IPS DF 6.9 (cell line): ENCODE results near the gene LASP1.
"Not testable (repeated sequence)": the region's sequence is repeated elsewhere in the genome, so short reads cannot be mapped to it uniquely, and the experiment has no call there.

Source experiments
- DNase-seq: peaks from one replicate; pipeline ENCODE4 v3.0.0-alpha.2; 2013; ENCODE audit warnings: low read depth, low spot score
- H3K27ac ChIP-seq: one replicate; pipeline ENCODE4 v1.5.1; 2013; ENCODE audit warnings: low read length, control low read depth
- H3K27me3 ChIP-seq: 2 replicates; pipeline ENCODE4 v1.6.1; 2013; ENCODE audit warnings: mild to moderate bottlenecking, low read length; ENCODE audit not compliant: control insufficient read depth, insufficient read depth
- H3K36me3 ChIP-seq: 2 replicates; pipeline ENCODE4 v1.6.1; 2013; ENCODE audit warnings: low read length; ENCODE audit not compliant: control insufficient read depth, insufficient read depth
- H3K4me1 ChIP-seq: 2 replicates; pipeline ENCODE4 v1.6.1; 2013; ENCODE audit warnings: low read length; ENCODE audit not compliant: control insufficient read depth, insufficient read depth
- H3K4me3 ChIP-seq: 2 replicates; pipeline ENCODE4 v1.5.1; 2013; ENCODE audit warnings: mild to moderate bottlenecking, low read length
- H3K9me3 ChIP-seq: 2 replicates; pipeline ENCODE4 v1.6.1; 2013; ENCODE audit warnings: low read length, inconsistent platforms; ENCODE audit not compliant: control insufficient read depth, insufficient read depth
- WGBS: extraction: QIAGEN DNeasy Blood & Tissue Kit; methylation state at CpG from one replicate; pipeline ENCODE4 v1.1.7; 2013; ENCODE audit warnings: mixed read lengths, missing lambda C conversion rate; ENCODE audit not compliant: insufficient read length, insufficient coverage; 5-methylcytosine and 5-hydroxymethylcytosine counted together

Gene LASP1

DNA sequence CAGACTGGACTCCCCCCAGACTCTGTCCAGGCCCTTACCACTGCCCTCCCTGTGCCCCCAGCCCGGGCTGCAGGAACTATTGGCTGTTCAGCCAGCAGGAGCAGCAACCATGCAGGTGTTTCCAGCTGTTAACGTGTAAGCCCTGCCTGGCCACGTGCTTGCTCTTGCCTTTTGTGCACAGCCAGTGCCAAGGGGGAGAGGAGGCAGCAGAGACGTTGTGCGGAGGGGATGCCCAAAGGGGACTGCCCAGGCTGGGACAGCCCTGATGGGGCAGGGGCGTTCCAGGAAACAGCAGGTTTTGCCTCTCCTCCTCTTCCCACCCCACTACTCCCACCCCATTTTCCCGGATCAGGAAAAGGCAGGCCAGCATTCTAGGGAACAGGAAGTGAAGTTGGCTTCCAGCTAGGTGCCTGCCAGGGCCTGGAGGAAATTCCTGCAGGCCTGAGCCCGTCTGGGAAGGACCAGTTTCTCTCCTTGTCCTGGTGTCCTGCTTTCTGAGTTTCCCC is 38.9 kb downstream of the LASP1 start:
- Histone ChIP-seq H3K4me3 (no peak overlapping the region), H3K27ac (no peak overlapping the region), H3K27me3 (no peaks in the 10 kb centered on the region), H3K9me3 (no peaks in the 10 kb centered on the region), H3K4me1 (peaks cover 6% of the 10 kb centered on the region; the same call in 1 of the 2 replicates), H3K36me3 (peaks cover 3% of the 10 kb centered on the region; the same call in 1 of the 2 replicates)
- no CpG with 5 or more reads among the region's 8 CpGs for WGBS
- DNase-seq: no peak

DNA sequence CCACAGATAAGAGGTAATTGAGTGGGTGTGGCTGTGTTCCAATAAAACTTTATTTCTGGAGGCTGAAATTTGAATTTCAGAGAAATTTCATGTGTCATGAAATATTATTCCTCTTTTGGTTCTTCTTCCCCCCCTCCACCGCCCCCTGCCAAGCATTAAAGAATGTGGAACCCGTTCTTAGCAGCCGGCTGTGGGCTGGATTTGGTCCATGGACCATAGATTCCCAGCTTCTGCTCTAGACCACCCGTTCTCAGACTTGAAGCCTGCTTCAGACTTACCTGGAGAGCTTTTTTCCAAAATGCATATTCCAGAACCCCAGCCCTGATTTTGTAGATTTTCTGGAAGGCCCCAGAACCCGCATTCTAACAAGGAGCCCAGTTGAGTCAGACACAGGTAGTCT is 40.5 kb downstream of the LASP1 start:
- no peak overlapping the region for H3K27ac ChIP-seq
- peaks cover 6% of the 10 kb centered on the region; the same call in 1 of the 2 replicates for H3K4me1 ChIP-seq
- no peaks in the 10 kb centered on the region for H3K9me3 ChIP-seq
- WGBS: no CpG with 5 or more reads among the region's 5 CpGs
- peaks cover 15% of the 10 kb centered on the region; the same call in 1 of the 2 replicates for H3K36me3 ChIP-seq
- H3K27me3 ChIP-seq: no peaks in the 10 kb centered on the region
- DNase-seq: no peak
- no peak overlapping the region for H3K4me3 ChIP-seq

DNA sequence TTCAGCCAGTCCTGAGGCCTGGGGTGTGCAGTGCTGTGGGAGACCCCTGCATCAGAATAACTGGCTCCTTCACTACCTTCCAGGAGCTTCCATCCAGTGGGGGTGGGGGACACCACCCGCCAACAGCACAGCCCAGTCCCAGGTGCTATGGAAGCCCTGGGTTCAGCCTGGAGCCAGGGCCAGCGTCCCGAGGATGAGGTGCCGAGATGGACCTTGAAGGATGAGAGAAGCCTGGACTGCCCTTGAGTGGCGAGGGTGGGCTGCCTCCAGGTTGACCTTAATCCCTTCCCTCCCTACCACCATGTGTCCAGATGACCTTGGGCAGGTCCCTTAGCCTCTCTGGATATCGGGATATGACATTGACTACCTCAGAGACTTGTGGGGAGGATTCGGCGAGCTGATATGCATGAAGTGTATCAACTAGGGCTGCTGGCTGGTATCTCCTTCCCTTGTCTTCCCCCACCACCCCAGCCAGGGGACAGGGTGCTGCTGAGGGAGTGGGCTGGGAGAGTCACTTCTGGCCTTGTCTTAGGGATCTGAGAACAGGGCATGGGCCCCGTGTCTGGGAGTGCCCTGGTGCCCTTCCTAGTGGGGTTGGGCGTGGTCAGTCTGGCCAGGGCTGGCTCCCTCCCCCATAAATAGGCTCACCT is 41.3 kb downstream of the LASP1 start:
- Histone ChIP-seq H3K36me3 (peaks cover 17% of the 10 kb centered on the region; the same call in 1 of the 2 replicates), H3K27ac (no peak overlapping the region)
- no CpG with 5 or more reads among the region's 10 CpGs for WGBS

DNA sequence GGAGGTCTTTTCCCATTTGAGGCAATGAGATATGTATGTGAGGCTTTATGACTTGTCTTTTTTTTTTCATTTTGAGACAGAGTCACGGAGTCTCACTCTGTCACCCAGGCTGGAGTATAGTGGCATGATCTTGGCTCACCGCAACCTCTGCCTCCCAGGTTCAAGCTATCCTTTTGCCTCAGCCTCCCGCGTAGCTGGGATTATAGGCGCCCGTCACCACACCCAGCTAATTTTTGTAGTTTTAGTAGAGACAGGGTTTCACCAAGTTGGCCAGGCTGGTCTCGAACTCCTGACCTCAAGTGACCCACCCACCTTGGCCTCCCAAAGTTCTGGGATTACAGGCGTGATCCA is 41.8 kb downstream of the LASP1 start:
- no CpG with 5 or more reads among the region's 8 CpGs for WGBS
- not testable (repeated sequence) for H3K27ac ChIP-seq, H3K4me1 ChIP-seq, H3K27me3 ChIP-seq, DNase-seq, H3K9me3 ChIP-seq, H3K4me3 ChIP-seq
- H3K36me3 ChIP-seq: peaks cover 17% of the 10 kb centered on the region; the same call in 1 of the 2 replicates

More for the DNA sequence above, 41.3 kb downstream of the LASP1 start:
- Histone ChIP-seq H3K4me1 (peaks cover 6% of the 10 kb centered on the region; the same call in 1 of the 2 replicates), H3K27me3 (no peaks in the 10 kb centered on the region), H3K4me3 (no peak overlapping the region), H3K9me3 (no peaks in the 10 kb centered on the region)
- no peak for DNase-seq

DNA sequence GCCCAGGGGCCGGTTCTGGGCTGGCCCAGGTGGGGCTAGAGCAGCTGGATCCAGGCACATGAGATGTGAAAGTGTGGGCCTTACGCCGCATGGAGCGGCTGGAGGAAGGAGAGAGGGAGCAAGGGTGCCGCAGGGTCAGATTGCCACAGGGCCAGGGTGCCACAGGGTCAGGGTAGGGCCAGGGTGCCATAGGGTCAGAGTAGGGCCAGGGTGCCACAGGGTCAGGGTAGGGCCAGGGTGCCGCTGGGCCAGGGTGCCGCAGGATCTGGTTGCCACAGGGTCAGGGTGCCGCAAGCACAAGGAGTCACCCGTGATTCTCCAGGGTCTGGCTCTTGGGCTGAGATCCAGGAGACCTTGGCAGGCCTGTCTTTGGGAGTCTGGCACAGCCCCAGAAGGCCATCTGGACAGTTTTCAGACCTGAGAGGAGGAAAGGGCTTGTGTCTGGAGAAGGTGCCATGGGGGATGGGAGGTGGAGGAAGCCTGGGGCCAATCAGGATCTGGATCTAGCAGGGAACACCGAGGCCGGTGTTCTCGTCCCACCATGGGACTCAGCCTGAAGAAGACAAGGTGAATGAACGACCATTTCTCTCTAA is 42.5 kb downstream of the LASP1 start:
- H3K27ac ChIP-seq: no peak overlapping the region
- no CpG with 5 or more reads among the region's 13 CpGs for WGBS
- no peaks in the 10 kb centered on the region for H3K27me3 ChIP-seq
- no peak overlapping the region for H3K4me3 ChIP-seq
- H3K4me1 ChIP-seq: peaks cover 5% of the 10 kb centered on the region; the same call in 1 of the 2 replicates
- DNase-seq: no peak
- peaks cover 17% of the 10 kb centered on the region; the same call in 1 of the 2 replicates for H3K36me3 ChIP-seq
- no peaks in the 10 kb centered on the region for H3K9me3 ChIP-seq

DNA sequence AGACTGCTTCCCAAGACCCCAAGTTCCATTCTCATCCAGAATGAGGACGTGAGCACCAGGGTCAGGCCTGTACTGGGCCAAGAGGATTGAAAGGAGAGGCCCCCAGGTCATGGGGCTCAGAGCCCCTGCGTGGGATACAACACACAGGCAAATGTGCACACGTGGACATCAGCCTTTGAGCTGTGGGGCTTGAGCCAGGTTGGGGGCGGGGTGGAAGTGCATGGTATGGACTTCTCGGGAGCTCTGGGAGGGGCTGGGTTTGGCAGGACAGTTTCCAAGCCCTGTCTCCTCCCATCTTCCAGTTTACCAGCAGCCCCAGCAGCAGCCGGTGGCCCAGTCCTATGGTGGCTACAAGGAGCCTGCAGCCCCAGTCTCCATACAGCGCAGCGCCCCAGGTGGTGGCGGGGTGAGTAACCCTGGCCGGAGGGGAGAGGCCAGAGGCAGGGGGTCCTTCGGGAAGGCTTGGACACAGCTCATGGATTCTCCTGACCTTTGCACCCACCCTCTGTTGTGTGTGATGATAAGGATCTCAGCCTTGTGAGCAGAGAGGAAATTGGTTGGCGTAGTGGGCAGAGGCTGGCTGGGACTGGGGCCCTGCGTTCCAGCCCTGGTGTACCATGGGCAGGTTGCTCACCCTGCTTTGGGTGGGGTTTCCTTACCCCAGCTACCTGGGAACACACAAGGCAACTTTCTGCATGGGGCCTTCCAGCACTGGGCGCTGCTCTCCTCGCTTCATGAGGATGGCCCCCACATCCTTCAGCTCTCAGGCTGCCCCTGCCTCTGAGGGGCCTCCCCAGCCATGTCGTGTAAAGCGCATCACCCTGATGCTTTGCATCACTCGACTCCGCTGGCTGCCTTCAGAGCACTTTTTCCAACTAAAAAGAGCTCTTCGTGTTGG is 45.1 kb downstream of the LASP1 start:
- H3K27me3 ChIP-seq: no peaks in the 10 kb centered on the region
- no peak overlapping the region for H3K27ac ChIP-seq
- H3K4me3 ChIP-seq: no peak overlapping the region
- no peaks in the 10 kb centered on the region for H3K9me3 ChIP-seq
- no CpG with 5 or more reads among the region's 20 CpGs for WGBS
- H3K36me3 ChIP-seq: peaks cover 19% of the 10 kb centered on the region; the same call in 1 of the 2 replicates
- H3K4me1 ChIP-seq: no peaks in the 10 kb centered on the region
- no peak for DNase-seq

DNA sequence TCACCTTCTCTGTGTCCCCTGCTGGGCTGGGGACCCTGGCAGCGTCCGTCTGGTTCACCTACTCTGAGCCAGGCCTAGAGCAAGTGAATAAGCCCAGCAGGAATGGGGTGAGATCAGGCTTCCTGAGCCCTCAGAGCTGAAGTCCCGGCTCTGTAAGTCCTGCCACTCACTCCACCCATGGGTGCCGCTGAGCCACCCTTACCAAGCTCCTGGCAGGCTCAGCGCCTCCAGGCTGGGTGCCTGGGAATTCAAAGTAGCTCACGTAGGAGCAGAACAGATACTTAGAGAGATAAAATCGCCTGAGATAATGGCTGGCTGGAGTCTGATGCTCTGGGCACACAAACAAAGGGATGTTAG is 45.8 kb downstream of the LASP1 start:
- Histone ChIP-seq H3K9me3 (no peaks in the 10 kb centered on the region), H3K27ac (no peak overlapping the region), H3K27me3 (no peaks in the 10 kb centered on the region), H3K36me3 (peaks cover 19% of the 10 kb centered on the region; the same call in 1 of the 2 replicates), H3K4me3 (no peak overlapping the region), H3K4me1 (no peaks in the 10 kb centered on the region)
- DNase-seq: no peak
- no CpG with 5 or more reads among the region's 7 CpGs for WGBS

DNA sequence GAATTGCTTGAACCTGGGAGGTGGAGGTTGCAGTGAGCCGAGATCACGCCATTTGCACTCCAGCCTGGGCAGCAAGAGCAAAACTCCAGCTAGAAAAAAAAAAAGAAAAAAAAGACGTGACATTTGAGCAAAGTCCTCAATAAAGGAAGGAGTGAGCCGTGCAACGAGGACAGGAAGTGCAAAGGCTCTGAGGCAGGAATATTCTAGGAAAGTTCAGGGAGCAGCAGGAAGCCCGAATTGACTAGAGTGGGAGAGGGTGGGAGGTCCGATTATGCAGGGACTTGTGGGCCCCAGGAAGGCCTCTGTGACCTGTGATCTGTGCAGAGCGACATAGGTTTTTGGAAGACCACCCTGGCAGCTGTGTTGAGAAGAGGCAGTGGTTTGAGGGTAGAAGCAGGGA is 46.9 kb downstream of the LASP1 start:
- H3K27me3 ChIP-seq: no peaks in the 10 kb centered on the region
- no peak overlapping the region for H3K4me3 ChIP-seq
- H3K4me1 ChIP-seq: no peaks in the 10 kb centered on the region
- peaks cover 19% of the 10 kb centered on the region; the same call in 1 of the 2 replicates for H3K36me3 ChIP-seq
- H3K27ac ChIP-seq: no peak overlapping the region
- DNase-seq: no peak
- H3K9me3 ChIP-seq: no peaks in the 10 kb centered on the region
- no CpG with 5 or more reads among the region's 8 CpGs for WGBS

DNA sequence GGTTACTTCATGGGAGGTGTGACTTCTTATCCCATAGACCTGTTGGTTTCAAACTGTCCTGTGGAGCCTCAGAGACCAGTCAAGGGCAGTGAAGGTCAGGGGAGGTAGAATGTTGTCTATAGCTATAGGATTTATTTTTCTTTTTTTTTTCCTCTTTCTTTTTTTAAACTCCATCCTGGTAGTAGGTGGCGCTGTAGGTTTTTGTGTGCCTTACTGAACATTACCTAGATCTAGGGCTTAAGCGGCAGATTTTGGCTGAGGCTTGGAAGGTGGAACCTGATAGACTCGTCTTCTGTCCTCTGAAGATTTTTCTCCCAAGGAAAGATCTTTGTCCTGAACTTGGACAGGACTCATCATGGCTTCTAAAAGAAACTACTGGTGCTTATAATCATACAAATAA is 47.4 kb downstream of the LASP1 start:
- Histone ChIP-seq H3K4me3 (no peak overlapping the region), H3K27me3 (no peaks in the 10 kb centered on the region), H3K27ac (no peak overlapping the region), H3K9me3 (no peaks in the 10 kb centered on the region), H3K36me3 (peaks cover 19% of the 10 kb centered on the region; the same call in 1 of the 2 replicates), H3K4me1 (no peaks in the 10 kb centered on the region)
- DNase-seq: no peak
- WGBS: no CpG with 5 or more reads among the region's 3 CpGs
